ENCODE measurements around the gene PTPRG.

Gene PTPRG

GRCh38 chr3:61734749-61735686 lies 173.6 kb downstream of the PTPRG start:
- Histone ChIP-seq H3K27ac (no peak overlapping the region), H3K9me3 (ENCODE audit: control insufficient read depth, low read length) (no peaks in the 10 kb centered on the region), H2AFZ (no peak overlapping the region), H3K4me1 (peaks cover 17% of the 10 kb centered on the region), H3K4me3 (ENCODE audit: low read depth, low read length) (no peak overlapping the region), H3K4me2 (ENCODE audit: low read length) (no peak overlapping the region), H3K27me3 (ENCODE audit: control insufficient read depth, insufficient read depth, low read length) (no peaks in the 10 kb centered on the region), H3K36me3 (ENCODE audit: control insufficient read depth, insufficient read depth, low read length) (no peaks in the 10 kb centered on the region), H3K79me2 (peaks cover 22% of the 10 kb centered on the region), H3K9ac (no peak overlapping the region)
- TF ChIP-seq CTCF (IDR thresholded peaks at IDR 0.05), result no peak

GRCh38 chr3:61736506-61736905 lies 175.1 kb downstream of the PTPRG start:
- peaks cover 8% of the 10 kb centered on the region for H3K4me1 ChIP-seq
- no peak overlapping the region for H3K4me2 ChIP-seq (ENCODE audit: low read length)
- no peak overlapping the region for H3K4me3 ChIP-seq (ENCODE audit: low read depth, low read length)
- no peak overlapping the region for H3K27ac ChIP-seq
- no peaks in the 10 kb centered on the region for H3K9me3 ChIP-seq (ENCODE audit: control insufficient read depth, low read length)
- H3K79me2 ChIP-seq, result peaks cover 18% of the 10 kb centered on the region
- no peak overlapping the region for H3K9ac ChIP-seq
- H2AFZ ChIP-seq, result no peak overlapping the region
- H3K27me3 ChIP-seq (ENCODE audit: control insufficient read depth, insufficient read depth, low read length), result no peaks in the 10 kb centered on the region
- TF ChIP-seq CTCF (IDR thresholded peaks at IDR 0.05), result no peak
- H3K36me3 ChIP-seq (ENCODE audit: control insufficient read depth, insufficient read depth, low read length), result no peaks in the 10 kb centered on the region

GRCh38 chr3:61739640-61740039 lies 178.3 kb downstream of the PTPRG start:
- no peak for TF ChIP-seq CTCF (IDR thresholded peaks at IDR 0.05)
- Histone ChIP-seq H3K4me1 (peaks cover 4% of the 10 kb centered on the region), H3K4me3 (ENCODE audit: low read depth, low read length) (no peak overlapping the region), H3K9ac (no peak overlapping the region), H3K4me2 (ENCODE audit: low read length) (no peak overlapping the region), H2AFZ (no peak overlapping the region), H3K27me3 (ENCODE audit: control insufficient read depth, insufficient read depth, low read length) (no peaks in the 10 kb centered on the region), H3K27ac (no peak overlapping the region), H3K9me3 (ENCODE audit: control insufficient read depth, low read length) (no peaks in the 10 kb centered on the region), H3K36me3 (ENCODE audit: control insufficient read depth, insufficient read depth, low read length) (no peaks in the 10 kb centered on the region), H3K79me2 (peaks cover 31% of the 10 kb centered on the region)

DNA sequence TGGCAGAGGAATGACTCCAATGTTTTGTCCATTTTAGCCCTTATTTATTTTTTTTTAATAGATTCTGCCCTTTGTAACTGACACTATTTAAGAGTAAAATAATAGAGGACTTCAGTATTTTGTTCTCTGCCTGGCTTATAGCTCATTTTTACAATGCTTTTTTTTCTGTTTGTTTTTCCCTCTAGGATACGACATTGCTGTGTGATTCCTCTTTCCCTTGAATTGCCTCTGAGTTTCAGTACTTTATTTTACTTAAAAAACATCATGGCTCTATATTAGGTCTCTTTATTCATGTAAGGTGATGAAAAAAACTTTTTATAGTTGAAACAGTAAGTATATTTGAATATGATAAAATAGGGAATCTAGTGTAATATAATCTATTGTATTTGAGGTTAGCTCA lies 179.1 kb downstream of the PTPRG start:
- Histone ChIP-seq H3K27ac (no peak overlapping the region), H3K4me2 (ENCODE audit: low read length) (no peak overlapping the region), H3K27me3 (ENCODE audit: control insufficient read depth, insufficient read depth, low read length) (no peaks in the 10 kb centered on the region), H3K4me3 (ENCODE audit: low read depth, low read length) (no peak overlapping the region), H2AFZ (no peak overlapping the region), H3K9me3 (ENCODE audit: control insufficient read depth, low read length) (no peaks in the 10 kb centered on the region), H3K4me1 (peaks cover 4% of the 10 kb centered on the region), H3K36me3 (ENCODE audit: control insufficient read depth, insufficient read depth, low read length) (no peaks in the 10 kb centered on the region), H3K79me2 (peaks cover 35% of the 10 kb centered on the region), H3K9ac (no peak overlapping the region)
- TF ChIP-seq CTCF (IDR thresholded peaks at IDR 0.05), result no peak

DNA sequence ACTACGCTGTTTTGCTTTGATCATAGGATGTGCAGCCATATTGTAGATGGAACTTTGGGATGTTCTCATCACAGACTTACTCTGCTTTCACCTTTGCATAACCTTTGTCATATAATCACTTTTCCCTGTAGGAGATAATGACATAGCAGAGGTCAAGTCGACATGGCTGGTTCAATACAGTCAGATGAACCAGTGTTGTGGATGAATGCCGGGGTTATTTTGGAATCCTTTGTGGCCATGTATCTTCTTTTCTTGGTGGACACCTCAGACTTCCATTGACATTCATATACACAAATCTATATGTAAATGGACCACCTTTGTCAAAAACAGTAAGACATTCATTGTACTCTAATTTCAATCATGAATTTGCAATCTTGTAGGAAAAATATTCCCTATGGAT lies 180.2 kb downstream of the PTPRG start:
- no peak overlapping the region for H3K4me3 ChIP-seq (ENCODE audit: low read depth, low read length)
- no peaks in the 10 kb centered on the region for H3K36me3 ChIP-seq (ENCODE audit: control insufficient read depth, insufficient read depth, low read length)
- H3K9me3 ChIP-seq (ENCODE audit: control insufficient read depth, low read length), result no peaks in the 10 kb centered on the region
- peaks cover 42% of the 10 kb centered on the region for H3K79me2 ChIP-seq
- H3K9ac ChIP-seq, result no peak overlapping the region
- H2AFZ ChIP-seq, result no peak overlapping the region
- no peak overlapping the region for H3K27ac ChIP-seq
- no peaks in the 10 kb centered on the region for H3K27me3 ChIP-seq (ENCODE audit: control insufficient read depth, insufficient read depth, low read length)
- TF ChIP-seq CTCF (IDR thresholded peaks at IDR 0.05), result no peak
- H3K4me1 ChIP-seq, result peaks cover 4% of the 10 kb centered on the region
- H3K4me2 ChIP-seq (ENCODE audit: low read length), result peak overlapping the region; percentile 19

Data from parathyroid adenoma (tissue), 2 donors.